VCaP (cell line): ENCODE results near the gene NOBOX.
"Not testable (repeated sequence)": the region's sequence is repeated elsewhere in the genome, so short reads cannot be mapped to it uniquely, and the experiment has no call there.

Source experiments
- H3K27ac ChIP-seq: fragments of 450-650 bp; 2 replicates; pipeline ENCODE4 v1.5.1; 2017
- TF ChIP-seq, protein P1 (sequence below): fragments of 450-650 bp; conservative IDR thresholded peaks from 2 replicates; pipeline ENCODE4 v1.5.1; 2017; ENCODE audit warnings: mild to moderate bottlenecking, moderate library complexity

Gene NOBOX

DNA sequence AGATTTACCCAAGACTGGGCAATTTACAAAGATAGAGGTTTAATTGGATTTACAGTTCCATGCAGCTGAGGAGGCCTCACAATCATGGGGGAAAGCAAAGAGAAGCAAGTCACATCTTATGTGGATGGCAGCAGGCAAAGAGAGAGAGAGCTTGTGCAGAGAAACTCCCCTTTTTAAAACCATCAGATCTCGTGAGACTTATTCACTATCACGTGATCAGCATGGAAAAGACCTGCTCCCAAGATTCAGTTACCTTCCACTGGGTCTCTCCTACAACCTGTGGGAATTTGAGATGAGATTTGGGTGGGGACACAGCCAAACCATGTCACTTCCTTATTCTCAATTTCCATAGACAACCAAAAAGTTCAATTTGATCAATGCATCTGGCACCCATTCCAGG lies 24.9 kb upstream of the NOBOX start:
- no peak overlapping the region for H3K27ac ChIP-seq
- TF ChIP-seq, protein P1, sequence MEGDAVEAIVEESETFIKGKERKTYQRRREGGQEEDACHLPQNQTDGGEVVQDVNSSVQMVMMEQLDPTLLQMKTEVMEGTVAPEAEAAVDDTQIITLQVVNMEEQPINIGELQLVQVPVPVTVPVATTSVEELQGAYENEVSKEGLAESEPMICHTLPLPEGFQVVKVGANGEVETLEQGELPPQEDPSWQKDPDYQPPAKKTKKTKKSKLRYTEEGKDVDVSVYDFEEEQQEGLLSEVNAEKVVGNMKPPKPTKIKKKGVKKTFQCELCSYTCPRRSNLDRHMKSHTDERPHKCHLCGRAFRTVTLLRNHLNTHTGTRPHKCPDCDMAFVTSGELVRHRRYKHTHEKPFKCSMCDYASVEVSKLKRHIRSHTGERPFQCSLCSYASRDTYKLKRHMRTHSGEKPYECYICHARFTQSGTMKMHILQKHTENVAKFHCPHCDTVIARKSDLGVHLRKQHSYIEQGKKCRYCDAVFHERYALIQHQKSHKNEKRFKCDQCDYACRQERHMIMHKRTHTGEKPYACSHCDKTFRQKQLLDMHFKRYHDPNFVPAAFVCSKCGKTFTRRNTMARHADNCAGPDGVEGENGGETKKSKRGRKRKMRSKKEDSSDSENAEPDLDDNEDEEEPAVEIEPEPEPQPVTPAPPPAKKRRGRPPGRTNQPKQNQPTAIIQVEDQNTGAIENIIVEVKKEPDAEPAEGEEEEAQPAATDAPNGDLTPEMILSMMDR = no peak

DNA sequence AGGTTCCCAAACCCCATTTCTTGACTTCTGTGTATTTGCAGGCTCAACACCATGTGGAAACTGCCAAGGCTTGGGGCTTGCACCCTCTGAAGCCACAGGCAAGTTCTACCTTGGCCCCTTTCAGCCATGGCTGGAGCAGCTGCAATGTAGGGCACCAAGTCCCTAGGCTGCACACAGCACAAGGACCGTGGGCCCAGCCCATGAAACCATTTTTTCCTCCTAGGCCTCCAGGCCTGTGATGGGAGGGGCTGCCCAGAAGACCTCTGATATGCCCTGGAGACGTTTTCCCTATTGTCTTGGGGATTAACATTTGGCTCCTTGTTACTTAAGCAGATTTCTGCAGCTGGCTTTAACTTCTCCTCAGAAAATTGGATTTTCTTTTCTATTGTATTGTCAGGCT lies 24.0 kb upstream of the NOBOX start:
- H3K27ac ChIP-seq = not testable (repeated sequence)

DNA sequence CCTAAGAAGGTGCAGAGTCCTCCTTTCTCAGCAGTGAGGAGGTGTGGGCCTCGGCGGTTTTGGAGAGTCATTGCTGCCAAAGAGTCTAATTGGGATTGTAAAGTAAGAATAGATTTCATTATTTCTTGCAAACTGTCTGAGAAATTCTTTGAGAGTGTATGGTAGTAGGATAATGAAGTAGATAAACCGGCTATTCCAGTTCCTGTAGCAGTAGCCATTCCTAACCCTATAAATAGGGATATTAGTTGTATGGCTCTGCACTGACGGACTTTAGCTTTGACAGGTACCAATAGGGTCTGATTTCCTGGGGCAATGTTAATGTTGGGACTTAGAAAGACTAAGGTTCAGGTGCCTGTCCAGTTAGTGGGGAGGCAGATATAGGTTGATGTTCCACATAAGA lies 15.4 kb upstream of the NOBOX start:
- H3K27ac ChIP-seq = peak overlapping the region; percentile 31

DNA sequence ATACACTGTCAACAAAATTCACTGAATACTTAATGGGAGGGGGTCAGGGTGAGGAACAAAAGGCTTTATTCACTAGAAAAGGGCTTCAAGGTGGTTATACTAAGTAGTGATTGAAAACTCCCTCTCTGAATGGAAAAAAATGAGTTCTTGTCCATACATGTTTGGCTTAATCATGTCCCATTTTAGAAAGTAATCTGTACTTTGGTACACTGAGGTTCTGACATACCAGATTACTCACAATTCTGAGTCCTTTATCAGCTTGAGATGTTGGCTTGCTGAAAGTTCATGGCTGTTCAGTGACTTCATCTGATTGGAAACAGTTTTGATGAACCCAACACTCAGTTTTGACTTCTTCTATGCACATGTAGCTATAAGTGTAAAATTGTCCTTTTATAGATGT lies 12.8 kb upstream of the NOBOX start:
- no peak overlapping the region for H3K27ac ChIP-seq
- TF ChIP-seq, protein P1 = no peak

DNA sequence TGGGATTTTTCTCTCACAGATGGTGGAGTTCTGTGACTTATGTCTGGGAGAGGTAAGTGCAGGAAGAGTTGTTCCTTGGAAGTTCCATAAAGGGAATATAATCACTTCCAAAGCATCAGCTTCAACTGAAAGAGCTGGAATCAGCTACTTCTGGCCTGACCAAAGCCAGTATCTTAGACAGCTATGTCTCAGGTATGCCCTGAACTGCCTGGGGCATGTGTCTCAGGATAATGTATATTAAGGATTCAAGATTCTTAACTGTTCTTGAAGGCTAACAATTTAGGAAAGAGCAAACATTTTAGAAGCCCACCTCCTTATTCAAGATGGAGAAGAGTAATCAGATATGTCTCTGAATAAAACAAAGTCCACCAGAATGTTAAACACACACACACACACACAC lies 12.4 kb upstream of the NOBOX start:
- TF ChIP-seq, protein P1 = no peak
- no peak overlapping the region for H3K27ac ChIP-seq

DNA sequence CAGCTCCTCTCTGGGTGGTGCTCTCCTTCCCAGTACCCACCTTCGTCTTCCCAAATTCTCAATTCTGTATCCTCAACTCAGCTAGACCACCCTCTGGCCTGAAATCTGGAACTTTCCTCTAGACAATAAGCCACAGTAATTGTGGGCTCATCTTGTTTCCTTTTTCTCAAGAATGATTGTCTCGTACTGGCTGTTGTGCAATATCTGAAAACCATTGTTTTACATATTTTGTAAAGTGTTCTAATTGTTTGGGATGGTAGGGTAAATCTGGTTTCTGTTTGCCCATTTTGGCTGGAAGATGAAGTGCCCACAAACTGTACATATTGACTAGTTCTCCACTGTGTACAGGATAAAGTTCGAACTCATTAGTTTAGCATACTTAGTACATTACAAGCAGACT lies 11.3 kb upstream of the NOBOX start:
- TF ChIP-seq, protein P1 = no peak
- no peak overlapping the region for H3K27ac ChIP-seq

DNA sequence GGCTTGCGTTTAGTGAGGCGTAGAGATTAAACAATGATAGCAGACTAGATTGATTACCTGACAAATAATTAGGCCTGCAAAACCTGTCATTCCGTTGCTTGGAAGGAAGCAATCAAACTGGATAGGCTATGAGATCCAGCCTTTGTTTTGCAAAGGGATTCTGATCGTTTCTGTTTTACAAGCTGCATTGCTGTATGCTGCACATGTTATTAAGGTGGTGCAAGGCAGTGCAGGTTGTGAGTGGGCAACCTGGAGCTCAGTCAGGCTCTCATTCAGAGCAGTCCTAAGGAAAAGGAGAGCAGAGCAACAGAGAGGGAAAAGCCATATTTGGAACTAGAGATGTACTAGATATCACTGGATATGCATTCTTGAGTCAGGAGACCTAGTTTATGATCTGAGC lies 6.9 kb upstream of the NOBOX start:
- peak overlapping the region; percentile 98 for H3K27ac ChIP-seq
- TF ChIP-seq, protein P1 = no peak

DNA sequence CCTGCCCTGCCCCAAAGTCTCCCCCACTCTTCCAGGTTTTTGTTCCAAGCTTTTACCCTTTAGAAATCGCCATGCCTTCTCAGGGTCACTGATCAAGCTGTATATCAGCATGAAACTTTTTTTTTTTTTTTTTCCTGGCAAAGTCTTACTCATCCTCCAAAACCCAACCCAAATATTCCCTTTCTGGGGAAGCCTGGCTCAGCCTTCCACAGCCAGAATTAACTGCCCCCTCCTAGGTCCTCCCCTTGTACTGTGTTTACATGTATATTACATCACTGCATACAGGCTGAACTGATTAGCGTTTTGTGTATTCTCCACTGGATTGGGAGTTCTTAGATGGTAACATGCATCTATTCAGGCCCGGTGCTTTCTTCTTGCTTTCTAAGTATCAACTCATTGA lies 4.6 kb upstream of the NOBOX start:
- TF ChIP-seq, protein P1 = no peak
- H3K27ac ChIP-seq = peak overlapping the region; percentile 98

DNA sequence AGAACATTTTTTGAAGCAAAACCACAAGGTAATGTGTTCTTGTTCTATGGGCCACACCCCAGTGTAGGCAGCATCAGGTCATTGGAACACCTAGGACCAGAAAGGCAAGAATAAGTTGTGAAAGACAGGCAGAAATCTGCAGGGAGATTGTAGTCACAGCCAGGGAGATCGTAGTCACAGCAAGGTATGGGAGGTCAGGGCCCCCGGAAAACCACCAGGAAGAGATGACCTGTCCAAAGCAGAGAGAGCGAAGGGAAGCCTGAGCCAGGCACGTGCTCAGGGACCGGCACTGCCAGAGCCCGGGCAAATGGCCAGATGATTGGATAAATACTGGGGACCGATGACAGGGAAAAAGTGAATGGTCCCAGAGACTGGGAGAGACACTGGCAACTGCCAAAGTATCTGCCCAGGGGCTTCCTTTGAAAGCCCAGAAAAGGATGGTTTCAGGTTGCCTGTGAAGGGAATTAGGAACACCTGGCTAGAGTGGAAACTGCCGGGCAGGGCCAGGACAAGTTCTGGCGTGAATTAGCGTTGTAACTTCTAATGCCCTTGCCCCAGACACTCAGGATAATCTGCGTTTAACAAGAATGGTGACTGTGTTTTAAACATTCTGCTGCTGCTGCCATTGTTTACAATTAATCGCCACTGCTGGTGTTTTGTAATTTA lies 3.9 kb upstream of the NOBOX start:
- peak overlapping the region; percentile 98 for H3K27ac ChIP-seq
- TF ChIP-seq, protein P1 = no peak
